GM18858 (cell line): Measurements from ENCODE around the gene DLG1.
"Not testable (repeated sequence)": the region's sequence is repeated elsewhere in the genome, so short reads cannot be mapped to it uniquely, and the experiment has no call there.

Experiments
- ATAC-seq: cut with Tn5 transposase; IDR thresholded peaks from one replicate; pipeline ENCODE4 v1.9.1; 2021; ENCODE audit not compliant: unreplicated experiment

DLG1 gene

DNA sequence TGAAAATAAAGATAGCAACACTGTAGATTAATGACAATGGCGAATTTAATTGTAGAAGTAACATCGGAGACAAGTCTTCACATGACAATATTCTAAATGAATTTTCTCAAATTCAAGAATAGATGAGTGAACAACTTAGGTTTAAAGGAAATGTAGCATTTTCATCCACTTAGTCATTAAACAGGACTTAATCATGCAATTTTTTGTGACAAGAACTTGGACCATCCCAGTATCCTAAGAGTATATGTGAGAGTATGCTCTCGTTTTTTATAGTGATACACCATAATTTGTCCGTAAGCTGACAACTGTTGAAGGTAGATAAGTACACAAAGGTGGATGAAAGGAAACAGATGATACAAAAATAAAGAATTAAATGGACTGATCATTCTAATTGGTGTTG, 81.5 kb downstream of the DLG1 start:
- no peak for ATAC-seq

DNA sequence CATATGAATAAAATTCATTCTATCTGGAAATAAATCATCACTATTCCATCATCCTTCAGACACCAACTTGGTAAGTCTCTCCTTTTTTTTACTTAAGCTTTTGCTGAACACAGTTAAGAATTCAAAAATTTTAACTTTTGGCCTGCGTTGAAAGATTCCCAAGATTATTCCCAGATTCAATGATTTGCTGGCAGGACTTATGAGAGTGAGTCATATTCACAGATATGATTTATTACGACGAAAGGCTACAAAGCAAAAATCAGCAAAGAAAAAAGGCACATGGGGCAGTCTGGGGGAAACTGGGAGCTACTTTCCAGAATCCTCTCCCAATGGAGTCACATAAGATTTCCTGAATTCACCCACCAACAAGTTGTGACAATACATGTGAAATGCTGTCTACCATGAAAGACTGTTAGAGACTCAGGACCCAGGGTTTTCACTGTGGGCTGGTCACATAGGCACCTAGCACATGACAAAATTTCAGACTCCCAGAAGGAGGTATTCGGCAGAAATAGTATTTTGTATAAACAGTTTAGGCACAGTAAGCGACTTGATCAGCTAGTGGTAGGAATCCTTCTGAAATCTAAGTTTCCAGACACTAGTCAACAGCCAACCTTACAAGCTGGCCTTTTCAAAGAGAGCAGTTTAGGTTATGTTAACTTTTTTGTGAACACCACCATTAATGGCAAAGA, 82.1 kb downstream of the DLG1 start:
- no peak for ATAC-seq

DNA sequence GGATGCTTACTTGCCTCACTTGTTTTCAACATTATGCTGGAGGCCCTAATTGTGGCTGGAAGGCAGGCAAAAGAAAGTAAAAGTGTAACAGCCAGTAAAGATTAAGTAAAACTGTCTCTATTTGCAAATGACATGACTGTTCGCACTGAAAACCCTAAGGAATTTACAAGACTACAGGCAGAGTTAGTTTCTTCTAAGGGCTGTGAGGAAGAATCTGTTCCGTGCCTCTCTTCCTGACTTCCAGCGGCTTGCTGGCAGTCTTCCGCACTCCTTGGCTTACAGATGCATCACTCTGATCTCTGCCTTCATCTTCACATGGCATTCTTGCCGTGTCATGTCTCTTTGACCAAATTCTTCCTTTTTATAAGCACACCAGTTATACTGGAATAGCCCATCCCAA, 86.1 kb downstream of the DLG1 start:
- ATAC-seq: no peak

DNA sequence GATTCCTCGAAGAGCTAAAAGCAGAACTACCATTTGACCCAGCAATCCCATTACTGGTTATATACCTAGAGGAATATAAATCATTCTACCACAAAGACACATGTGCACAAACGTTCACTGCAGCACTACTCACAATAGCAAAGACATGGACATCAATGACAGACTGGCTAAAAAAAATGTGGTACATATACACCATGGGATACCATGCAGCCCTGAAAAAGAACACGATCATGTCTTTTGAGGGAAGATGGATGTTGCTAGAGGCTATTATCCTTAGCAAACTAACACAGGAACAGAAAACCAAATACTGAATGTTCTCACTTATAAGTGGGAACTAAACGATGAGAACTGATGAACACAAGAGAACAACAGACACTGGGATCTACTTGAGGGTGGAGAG, 86.7 kb downstream of the DLG1 start:
- not testable (repeated sequence) for ATAC-seq

DNA sequence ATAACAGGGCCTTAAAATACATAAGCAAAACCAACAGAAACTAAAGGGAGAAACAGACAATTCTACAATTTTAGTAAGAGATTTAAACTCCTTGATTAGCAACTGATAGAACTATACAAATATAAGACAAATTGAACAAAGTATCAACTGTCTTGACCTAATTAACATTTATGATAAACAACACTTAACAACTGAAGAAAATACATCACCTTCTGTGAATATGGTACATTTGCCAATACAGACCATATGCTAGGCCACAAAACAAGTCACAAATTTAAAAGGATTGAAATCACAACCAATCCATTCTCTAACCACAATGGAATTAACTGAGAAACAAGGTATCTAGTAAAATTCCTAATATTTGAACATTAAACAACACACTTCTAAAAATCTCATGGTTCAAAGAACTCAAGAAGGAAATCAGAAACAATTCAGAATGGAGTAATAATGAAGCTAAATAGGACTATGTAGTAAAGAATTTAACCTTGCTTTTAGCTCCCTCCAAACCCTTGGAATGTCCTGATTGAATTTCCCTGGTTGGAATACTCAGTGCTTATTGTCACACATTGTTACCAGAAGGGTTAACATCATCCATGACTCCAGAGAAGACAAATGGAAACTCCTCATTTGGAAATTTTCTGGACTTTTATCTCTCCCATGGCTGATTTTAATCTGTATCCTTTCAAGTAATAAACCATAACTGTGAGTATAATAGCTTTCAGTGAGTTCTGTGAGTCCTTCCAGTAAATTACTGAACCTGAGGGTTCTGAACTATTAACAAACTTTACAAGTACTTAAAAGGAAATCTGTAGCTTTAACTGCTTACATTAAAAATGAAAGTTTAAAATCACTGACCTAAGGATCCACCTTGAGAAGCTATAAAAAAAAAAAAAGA, 88.8 kb downstream of the DLG1 start:
- no peak for ATAC-seq

DNA sequence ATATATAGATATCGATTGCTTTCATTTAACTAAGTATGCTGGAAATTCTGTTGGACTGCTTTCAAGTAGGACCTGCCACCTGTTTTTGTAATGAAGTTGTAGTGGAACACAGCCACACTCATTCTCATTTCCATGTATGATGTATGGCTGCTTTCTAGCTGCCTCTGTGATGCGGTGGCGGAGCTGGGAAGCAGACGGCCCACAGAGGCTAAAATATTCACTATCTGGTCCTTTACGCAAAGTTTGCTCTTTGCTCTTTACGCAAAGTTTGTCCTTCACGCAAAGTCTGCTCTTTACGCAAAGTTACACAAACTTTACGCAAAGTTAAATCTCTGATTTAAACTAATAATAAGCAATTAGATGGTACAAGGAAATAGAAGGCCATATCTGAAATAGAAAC, 91.5 kb downstream of the DLG1 start:
- no peak for ATAC-seq

DNA sequence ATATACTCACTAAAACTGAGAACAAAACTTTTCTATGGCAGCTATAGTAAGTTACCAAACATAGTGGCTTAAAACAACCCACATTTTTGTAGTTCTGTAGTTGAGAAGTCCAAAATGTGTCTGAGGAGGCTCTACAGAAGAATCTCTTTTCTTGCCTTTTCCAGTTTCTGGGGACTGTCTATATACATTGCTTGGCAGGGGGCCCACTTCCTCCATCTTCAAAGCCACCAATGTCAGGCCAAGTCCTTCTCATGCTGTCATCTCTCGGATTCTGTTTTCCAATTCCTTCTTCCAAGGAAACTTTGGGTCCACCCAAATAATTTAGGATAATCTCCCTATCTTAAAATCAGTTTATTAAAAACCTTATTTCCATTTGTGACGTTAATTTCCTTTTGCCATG, 92.7 kb downstream of the DLG1 start:
- no peak for ATAC-seq

DNA sequence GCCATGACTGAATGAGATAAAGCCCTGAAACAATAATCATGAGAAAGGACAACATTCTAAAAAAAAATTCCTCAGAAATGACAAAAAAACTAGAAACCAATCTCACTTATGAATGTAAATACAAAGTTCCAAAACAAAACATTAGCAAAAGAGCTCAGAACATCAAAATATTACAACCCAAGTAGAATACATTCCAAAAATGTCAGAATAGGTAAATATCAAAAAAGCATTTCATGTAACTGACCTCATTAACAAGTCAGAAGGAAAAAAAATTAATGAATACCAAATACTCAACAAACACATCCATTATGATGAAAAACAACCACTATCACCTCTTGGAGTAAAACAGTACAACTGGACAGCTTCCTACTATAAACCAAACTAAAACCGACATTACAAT, 93.1 kb downstream of the DLG1 start:
- ATAC-seq: no peak

DNA sequence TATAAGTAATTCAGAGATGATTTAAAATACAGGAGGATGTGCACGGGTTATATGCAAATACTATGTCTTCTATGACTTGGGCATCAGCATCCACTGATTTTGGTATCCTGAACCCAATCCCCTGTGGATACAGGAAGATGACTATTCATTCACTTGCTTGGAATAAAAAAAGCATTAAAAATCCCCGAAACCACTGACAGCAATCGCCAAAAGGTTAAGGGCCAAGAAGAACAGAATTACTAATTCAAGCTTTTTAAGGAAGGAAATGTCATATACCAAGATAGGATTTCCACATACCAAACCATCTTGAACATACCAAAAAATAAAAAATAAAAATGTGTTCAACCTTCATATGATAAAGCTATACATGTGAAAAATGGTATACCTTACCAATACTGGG, 93.7 kb downstream of the DLG1 start:
- ATAC-seq: no peak

DNA sequence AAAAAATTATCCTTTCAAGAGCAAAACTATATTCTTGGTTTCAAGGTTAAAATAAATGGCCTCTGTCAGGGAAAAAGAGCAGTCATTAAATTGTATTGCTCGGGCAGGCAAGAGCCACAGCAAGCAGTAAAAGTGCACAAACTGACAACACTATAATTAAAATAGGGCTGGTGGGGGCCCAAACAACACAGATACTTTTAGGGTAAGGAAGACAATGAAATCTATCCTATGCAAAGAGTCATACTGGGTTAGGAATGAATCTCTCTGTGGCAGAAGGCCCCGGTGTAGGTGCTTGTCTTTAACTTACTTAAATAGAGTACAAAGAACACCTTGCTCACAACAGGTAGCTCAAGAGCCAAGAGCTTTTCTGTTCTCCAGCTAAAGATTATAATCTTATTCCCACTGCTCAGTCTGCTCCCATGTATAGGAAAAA, 94.7 kb downstream of the DLG1 start:
- ATAC-seq: no peak

DNA sequence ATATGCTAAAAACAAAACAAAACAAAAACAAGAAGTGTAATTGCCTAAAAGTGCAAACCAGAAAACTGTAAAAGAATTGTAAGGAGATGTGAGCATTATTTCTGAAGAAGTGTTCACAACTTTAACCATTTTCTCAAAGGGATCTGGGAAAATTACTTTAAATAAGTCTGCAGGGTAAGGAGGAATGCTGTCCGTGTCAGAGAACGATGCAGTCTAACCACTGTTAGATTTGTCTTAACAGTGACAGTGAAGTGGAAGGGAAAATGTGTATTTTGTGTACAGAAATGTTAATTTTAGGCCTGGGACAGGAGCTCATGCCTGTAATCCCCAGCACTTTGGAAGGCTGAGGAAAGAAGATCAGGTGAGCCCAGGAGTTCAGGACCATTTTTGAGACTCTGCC, 95.7 kb downstream of the DLG1 start:
- no peak for ATAC-seq

DNA sequence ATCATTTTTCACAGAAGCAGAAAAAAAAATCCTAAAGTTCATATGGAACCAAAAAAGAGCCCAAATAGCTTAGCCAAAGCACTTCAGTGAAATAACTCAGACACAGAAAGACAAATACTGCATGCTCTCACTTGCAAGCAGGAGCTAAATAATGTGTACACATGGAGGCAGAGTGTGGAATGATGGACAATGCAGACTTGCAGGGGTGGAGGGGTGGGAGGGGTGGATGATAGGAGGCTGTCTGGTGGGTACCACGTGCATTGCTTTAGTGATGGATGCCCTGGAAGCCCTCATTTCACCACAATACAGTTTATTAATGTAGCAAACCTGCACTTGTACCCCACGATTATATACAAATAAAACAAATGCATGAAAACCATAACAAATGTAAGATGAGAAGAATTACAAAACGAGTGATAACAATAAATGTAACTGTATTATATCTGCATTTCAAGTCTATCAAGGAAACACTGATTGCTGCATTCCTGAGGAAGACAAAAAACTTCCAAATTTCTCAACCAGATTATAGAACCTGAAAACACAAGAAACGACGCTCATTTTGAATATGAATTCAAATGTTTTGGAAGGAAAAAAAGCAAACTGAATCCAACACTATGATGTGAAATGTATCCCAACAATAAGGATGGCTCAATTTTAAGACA, 96.5 kb downstream of the DLG1 start:
- no peak for ATAC-seq

DNA sequence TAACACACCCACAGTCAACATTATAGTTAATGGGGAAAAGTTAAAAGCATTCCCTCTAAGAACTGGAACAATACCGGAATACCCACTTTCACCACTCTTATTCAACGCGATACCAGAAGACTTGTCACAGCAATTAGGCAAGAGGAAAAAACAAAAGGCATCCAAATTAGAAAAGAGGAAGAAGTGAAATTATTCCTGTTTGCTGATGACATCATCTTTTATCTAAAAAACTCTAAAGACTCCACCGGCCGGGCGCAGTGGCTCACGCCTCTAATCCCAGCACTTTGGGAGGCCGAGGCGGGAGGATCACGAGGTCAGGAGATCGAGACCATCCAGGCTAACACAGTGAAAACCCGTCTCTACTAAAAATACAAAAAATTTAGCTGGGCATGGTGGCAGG, 97.6 kb downstream of the DLG1 start:
- not testable (repeated sequence) for ATAC-seq

DNA sequence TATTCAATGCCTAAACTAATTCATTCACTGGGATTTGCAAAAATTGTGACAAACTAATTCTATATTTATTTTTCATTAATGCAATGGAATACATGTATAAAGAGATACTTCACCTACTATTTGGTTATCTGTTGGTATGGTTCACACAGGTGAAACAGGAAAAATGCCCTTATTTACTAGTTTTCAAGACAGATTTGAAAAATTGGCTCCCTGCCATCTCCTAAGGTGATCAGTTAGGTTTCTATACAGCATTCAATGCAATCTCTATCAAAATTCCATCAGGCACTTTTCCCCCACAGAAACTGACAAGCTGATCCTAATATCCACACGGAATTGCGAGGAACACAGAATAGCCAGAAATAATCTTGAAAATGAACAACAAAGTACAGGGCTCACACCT, 101.1 kb downstream of the DLG1 start:
- no peak for ATAC-seq

DNA sequence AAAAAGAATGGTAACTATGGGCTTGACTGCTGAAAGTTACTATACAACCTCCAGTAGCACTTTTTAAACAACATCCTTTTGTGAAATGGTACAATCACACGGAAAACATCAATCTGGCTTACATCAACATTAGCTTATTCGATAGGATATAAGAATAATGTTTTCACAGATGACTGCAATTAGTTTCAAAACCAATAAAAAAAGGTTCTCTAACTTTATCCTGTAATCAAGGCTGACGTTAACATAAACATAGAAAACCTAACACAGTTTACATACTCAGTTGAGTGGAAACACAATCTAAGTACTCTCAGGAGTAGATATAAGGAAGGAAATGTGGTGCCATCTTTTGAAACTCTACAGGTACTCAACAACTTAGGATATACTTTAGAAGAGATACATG, 102.2 kb downstream of the DLG1 start:
- ATAC-seq: no peak

DNA sequence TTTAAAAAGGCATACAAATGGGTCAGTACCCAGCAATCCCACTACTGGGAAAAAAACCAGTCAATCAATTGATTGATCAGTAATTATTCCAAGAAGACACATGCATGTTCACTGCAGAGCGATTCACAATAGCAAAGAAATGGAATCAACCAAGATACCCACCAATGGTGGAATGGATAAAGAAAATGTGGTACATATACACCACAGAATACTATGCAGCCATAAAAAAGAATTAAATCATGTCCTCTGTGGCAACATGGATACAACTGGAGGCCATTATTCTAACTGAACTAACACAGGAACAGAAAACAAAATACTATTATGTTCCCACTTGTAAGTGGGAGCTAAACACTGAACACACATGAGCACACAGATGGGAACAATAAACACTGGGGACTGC, 103.1 kb downstream of the DLG1 start:
- no peak for ATAC-seq

DNA sequence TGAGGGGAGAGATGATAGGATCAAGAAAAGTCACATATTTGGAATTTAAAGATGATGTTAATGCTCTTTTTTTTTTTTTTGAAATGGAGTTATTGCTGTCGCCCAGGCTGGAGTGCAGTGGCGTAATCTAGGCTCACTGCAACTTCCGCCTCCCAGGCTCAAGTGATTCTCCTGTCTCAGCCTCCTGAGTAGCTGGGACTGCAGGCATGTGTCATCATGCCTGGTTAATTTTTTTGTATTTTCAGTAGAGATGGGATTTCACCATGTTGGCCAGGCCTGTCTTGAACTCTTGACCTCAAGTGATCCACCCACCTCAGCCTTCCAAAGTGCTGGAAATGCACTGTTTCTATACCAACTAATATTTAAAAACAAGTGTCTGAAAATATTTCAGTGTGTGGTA, 104.7 kb downstream of the DLG1 start:
- ATAC-seq: not testable (repeated sequence)

DNA sequence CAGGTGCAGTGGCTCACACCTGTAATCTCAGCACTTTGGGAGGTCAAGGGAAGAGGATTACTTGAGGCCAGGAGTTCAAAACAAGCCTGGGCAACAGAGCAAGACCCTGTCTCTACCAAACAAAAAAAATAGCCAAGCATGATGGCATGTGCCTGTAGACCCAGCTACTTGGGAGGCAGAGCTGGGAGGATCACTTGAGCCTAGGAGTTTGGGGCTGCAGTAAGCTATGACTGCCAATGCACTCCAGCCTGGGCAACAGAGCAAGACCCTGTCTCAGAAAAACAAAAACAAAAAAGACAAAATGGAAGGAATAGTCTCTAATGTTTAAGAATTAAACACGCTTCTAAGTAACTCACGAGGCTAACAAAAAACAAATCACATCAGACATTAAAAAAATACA, 106.5 kb downstream of the DLG1 start:
- no peak for ATAC-seq

DNA sequence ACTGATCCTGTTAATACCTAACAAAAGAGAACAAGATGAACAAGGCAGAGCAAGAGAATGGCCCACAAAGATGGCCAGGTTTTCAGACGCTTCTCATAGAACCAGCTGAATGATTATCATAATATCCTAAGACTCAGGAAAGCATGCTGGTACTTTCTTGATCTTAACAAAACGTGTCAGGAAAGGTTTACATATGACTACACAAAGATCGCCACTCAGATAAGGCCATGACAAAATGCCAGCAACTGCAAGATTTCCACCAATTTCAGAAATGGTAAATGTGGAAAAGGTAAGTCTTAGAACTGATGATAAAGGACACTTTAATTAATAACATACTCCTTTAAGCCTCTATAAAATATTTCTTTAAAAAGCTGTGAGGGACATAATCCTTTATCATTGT, 108.8 kb downstream of the DLG1 start:
- no peak for ATAC-seq

DNA sequence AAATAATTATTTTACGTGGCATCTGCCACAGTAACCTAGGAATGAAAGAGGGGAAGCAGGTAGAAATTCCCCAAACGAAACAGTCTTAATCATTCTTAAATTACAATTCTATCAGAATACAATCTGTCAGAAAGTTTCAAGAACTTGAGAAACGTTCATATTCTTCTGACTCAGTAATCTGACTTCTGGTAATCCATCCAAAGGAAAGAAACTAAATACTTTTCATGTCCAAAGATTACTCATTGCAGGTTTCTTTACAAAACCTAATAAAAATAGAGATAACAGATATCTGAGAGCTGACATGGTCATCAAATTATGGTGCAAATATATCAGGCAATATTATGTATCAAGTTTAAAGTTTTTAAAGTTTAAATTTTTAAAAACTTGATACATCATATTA, 109.4 kb downstream of the DLG1 start:
- ATAC-seq: no peak

DNA sequence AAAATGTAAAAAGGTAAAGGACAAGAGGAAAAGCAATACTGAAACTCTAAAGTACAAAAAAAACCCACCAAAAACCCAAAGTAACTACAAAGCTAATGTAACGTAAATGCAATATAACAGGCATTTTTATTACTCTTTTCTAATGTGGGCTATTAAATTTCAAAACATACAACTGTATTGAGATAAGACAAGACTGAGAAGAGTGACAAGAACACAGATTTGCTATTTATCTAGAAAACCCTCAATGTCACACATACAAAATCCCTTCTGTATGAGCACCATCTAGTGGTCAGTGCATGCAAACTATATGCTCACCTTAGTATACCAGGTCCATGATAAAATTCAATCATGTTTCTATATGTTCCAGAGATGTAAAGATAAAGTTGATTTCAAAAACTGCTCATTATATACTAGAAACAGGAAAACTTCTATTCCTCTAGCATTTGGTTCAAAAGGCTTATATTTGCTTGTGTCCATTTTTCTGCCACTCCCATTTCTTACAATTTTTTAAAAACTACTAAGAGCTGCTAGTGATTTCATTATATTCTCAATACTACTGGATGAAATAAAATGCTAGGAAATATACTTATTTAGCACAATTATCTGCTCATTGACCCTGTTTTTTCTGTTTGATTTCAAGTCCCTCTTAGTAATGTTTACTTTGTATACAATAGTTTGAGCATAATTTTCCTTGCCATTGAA, 111.4 kb downstream of the DLG1 start:
- ATAC-seq: peak; percentile 53
